DND-41 (cell line): ENCODE measurements around the gene NAA35.

ENCODE experiments used
- ATAC-seq: fragments of 200-7000 bp; cut with Tn5 transposase; 3 replicates; pipeline ENCODE4 v1.9.1; 2021; ENCODE audit warnings: low read depth; ENCODE audit not compliant: insufficient read depth
- DNase-seq: peaks from one replicate; pipeline ENCODE4 v3.0.0-alpha.2; 2020
- H2AFZ ChIP-seq: 2 replicates; pipeline ENCODE4 v1.6.0; 2012; ENCODE audit warnings: low read depth, low read length
- H3K27ac ChIP-seq: 2 replicates; pipeline ENCODE4 v1.5.1; 2012; ENCODE audit warnings: low read length, inconsistent platforms
- H3K27me3 ChIP-seq: fragments of 200-600 bp; sonication (generic); 2 replicates; pipeline ENCODE4 v1.6.0; 2012; ENCODE audit warnings: low read length, mild to moderate bottlenecking, inconsistent platforms; ENCODE audit not compliant: insufficient read depth, poor library complexity
- H3K36me3 ChIP-seq: 2 replicates; pipeline ENCODE4 v1.5.1; 2012; ENCODE audit warnings: low read length, inconsistent platforms; ENCODE audit not compliant: insufficient read depth
- H3K4me1 ChIP-seq: 2 replicates; pipeline ENCODE4 v1.5.1; 2012; ENCODE audit warnings: mild to moderate bottlenecking, low read length; ENCODE audit not compliant: insufficient read depth
- H3K4me2 ChIP-seq: 2 replicates; pipeline ENCODE4 v1.6.0; 2012; ENCODE audit warnings: mild to moderate bottlenecking, moderate library complexity, low read length, inconsistent platforms; ENCODE audit not compliant: insufficient read depth
- H3K4me3 ChIP-seq, 2 experiments: fragments of 200-600 bp in 1 of 2; shearing (Covaris generic) in 1 of 2; 2 replicates each; pipeline ENCODE4 v1.5.1; 2012 to 2016; ENCODE audit warnings: inconsistent platforms in 2 of 2, low read length in 2 of 2, mild to moderate bottlenecking in 2 of 2, low read depth in 1 of 2, moderate library complexity in 1 of 2
- H3K79me2 ChIP-seq: 2 replicates; pipeline ENCODE4 v1.6.0; 2012; ENCODE audit warnings: low read length, inconsistent platforms; ENCODE audit not compliant: insufficient read depth
- H3K9ac ChIP-seq: 2 replicates; pipeline ENCODE4 v1.6.0; 2012; ENCODE audit warnings: low read depth, mild to moderate bottlenecking, inconsistent platforms, low read length, moderate library complexity
- H3K9me3 ChIP-seq: 2 replicates; pipeline ENCODE4 v1.5.1; 2012; ENCODE audit warnings: low read length, moderate library complexity, mild to moderate bottlenecking, inconsistent platforms; ENCODE audit not compliant: insufficient read depth, severe bottlenecking
- H4K20me1 ChIP-seq: 2 replicates; pipeline ENCODE4 v1.6.0; 2012; ENCODE audit warnings: low read length; ENCODE audit not compliant: insufficient read depth
- CTCF ChIP-seq: IDR thresholded peaks from 2 replicates; pipeline ENCODE4 v1.5.1; 2012; ENCODE audit warnings: borderline replicate concordance, low read length, moderate library complexity, mild to moderate bottlenecking; ENCODE audit not compliant: poor library complexity, severe bottlenecking; ENCODE audit errors: extremely low read depth
- EZH2 ChIP-seq: IDR thresholded peaks from 3 replicates; pipeline ENCODE4 v1.6.1; 2012; ENCODE audit warnings: borderline replicate concordance, low read depth, mild to moderate bottlenecking, moderate library complexity, low read length, inconsistent platforms; ENCODE audit not compliant: severe bottlenecking

Gene NAA35

DNA sequence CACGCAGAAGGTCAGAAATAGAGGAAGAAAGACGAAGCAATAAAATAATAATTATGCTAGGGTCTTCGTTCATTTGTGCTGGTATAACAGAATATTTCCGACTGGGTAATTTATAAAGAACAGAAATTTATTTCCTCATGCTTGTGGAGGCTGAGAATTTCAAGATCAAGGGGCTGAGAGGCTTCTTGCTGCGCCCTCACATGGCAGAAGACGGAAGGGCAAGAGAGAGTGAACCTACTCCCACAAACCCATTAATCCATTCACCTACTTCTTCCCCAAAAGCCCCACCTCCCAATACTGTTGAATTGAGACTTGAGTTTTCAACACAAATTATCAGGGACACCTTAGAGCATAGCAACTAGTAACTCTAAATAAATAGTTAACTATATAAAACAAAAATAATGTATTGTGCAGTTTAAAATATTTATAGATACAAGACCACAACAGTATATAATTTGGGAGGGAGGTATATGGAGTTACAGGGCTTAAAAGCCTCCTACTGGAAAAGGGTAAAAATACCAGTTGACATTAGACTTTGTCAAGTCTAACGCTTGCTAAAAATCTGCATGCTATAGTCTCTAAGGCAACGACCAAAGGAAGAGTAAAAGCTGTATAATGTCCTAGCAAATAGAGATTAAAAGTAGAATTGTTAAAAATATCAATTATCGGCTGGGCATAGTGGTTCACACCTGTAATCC is 40.3 kb upstream of the NAA35 start:
- Histone ChIP-seq H3K4me2 (no peak overlapping the region), H3K36me3 (no peaks in the 10 kb centered on the region), H3K9me3 (no peaks in the 10 kb centered on the region), H4K20me1 (no peaks in the 10 kb centered on the region), H3K4me1 (peaks cover 7% of the 10 kb centered on the region; the same call in 1 of the 2 replicates), H2AFZ (no peak overlapping the region), H3K27me3 (no peaks in the 10 kb centered on the region), H3K4me3 (no peak overlapping the region), H3K27ac (no peak overlapping the region), H3K9ac (no peak overlapping the region), H3K79me2 (no peaks in the 10 kb centered on the region)
- DNase-seq (peak; percentile 24), ATAC-seq (peak; percentile 57; the same call in 2 of the 3 replicates)
- TF ChIP-seq EZH2 (no peak), CTCF (peak; percentile 55)

GRCh38 chr9:85904975-85905374 is 36.0 kb upstream of the NAA35 start:
- TF ChIP-seq CTCF (no peak), EZH2 (no peak)
- Histone ChIP-seq H4K20me1 (no peaks in the 10 kb centered on the region), H3K27me3 (no peaks in the 10 kb centered on the region), H3K79me2 (no peaks in the 10 kb centered on the region), H3K9ac (no peak overlapping the region), H3K36me3 (no peaks in the 10 kb centered on the region), H3K9me3 (no peaks in the 10 kb centered on the region), H3K4me3 (no peak overlapping the region), H3K27ac (no peak overlapping the region), H2AFZ (no peak overlapping the region), H3K4me1 (no peaks in the 10 kb centered on the region), H3K4me2 (no peak overlapping the region)
- ATAC-seq (no peak), DNase-seq (no peak)

DNA sequence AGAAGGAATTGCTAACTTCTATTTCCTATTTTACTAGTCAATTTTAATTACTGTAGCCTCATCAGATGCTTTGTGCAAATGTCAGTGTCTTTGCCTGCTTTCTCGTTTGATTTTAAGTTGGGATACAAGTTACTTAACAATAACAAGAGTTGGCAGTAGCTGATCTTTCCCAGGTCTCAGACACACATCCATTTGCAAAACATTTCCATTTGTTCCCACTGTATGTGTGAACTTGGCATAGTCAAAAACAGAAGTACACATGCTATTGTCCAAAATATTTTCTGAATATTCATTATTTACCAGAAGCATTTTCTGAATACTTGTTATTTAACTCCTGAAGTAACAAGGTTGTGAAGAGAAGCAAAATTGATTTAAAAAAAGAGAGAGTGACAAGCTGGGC is 35.0 kb upstream of the NAA35 start:
- Histone ChIP-seq H3K27ac (no peak overlapping the region), H3K4me1 (no peaks in the 10 kb centered on the region), H3K4me3 (no peak overlapping the region), H3K27me3 (no peaks in the 10 kb centered on the region), H4K20me1 (no peaks in the 10 kb centered on the region), H3K4me2 (no peak overlapping the region), H3K79me2 (no peaks in the 10 kb centered on the region), H3K9me3 (no peaks in the 10 kb centered on the region), H3K36me3 (no peaks in the 10 kb centered on the region), H3K9ac (no peak overlapping the region), H2AFZ (no peak overlapping the region)
- no peak for ATAC-seq
- no peak for TF ChIP-seq EZH2
- no peak for DNase-seq

- no peak for DNase-seq
- no peak overlapping the region for H3K4me2 ChIP-seq
- no peaks in the 10 kb centered on the region for H3K36me3 ChIP-seq
- H3K79me2 ChIP-seq = no peaks in the 10 kb centered on the region
- no peak overlapping the region for H3K4me3 ChIP-seq
- no peak overlapping the region for H3K9ac ChIP-seq
- H3K27me3 ChIP-seq = no peaks in the 10 kb centered on the region
- ATAC-seq = no peak
- H4K20me1 ChIP-seq = no peaks in the 10 kb centered on the region
- H2AFZ ChIP-seq = no peak overlapping the region
- peaks cover 9% of the 10 kb centered on the region; the same call in 1 of the 2 replicates for H3K4me1 ChIP-seq
- TF ChIP-seq CTCF (no peak), EZH2 (no peak)
- H3K9me3 ChIP-seq = no peaks in the 10 kb centered on the region
- no peak overlapping the region for H3K27ac ChIP-seq
Measured at GRCh38 chr9:85909390-85909789, 31.6 kb upstream of the NAA35 start.
